Measurements from ENCODE around the gene CERK. TPM values are rescaled to one million over a fixed set of nuclear protein-coding genes. Genes with fewer than 3 reads are reported as not detected.

Gene CERK
- total RNA-seq, 1 donor from 2014 or later, result 103 TPM

- no peak for DNase-seq (ENCODE audit: low read depth, low spot score)
Observed at GRCh38 chr22:46663436-46664100, 74.5 kb downstream of the CERK start.

- DNase-seq (ENCODE audit: low read depth, low spot score), result no peak
Observed at GRCh38 chr22:46663001-46663400, 75.1 kb downstream of the CERK start.

GRCh38 chr22:46662226-46662625, 75.8 kb downstream of the CERK start:
- DNase-seq (ENCODE audit: low read depth, low spot score), result no peak

- DNase-seq (ENCODE audit: low read depth, low spot score), result no peak
Observed at GRCh38 chr22:46661221-46661851, 76.7 kb downstream of the CERK start.

GRCh38 chr22:46660604-46661201, 77.3 kb downstream of the CERK start:
- DNase-seq (ENCODE audit: low read depth, low spot score), result no peak

- DNase-seq (ENCODE audit: low read depth, low spot score), result no peak
Observed at GRCh38 chr22:46659791-46660186, 78.3 kb downstream of the CERK start.

- no peak for DNase-seq (ENCODE audit: low read depth, low spot score)
Observed at GRCh38 chr22:46659059-46659790, 78.8 kb downstream of the CERK start.

GRCh38 chr22:46657996-46658947, 79.8 kb downstream of the CERK start:
- no peak for DNase-seq (ENCODE audit: low read depth, low spot score)

GRCh38 chr22:46657655-46657953, 80.4 kb downstream of the CERK start:
- no peak for DNase-seq (ENCODE audit: low read depth, low spot score)

- DNase-seq (ENCODE audit: low read depth, low spot score), result no peak
Observed at GRCh38 chr22:46656856-46657654, 81.0 kb downstream of the CERK start.

GRCh38 chr22:46655861-46656608, 82.0 kb downstream of the CERK start:
- no peak for DNase-seq (ENCODE audit: low read depth, low spot score)

GRCh38 chr22:46654927-46655595, 83.0 kb downstream of the CERK start:
- no peak for DNase-seq (ENCODE audit: low read depth, low spot score)

GRCh38 chr22:46654426-46654825, 83.6 kb downstream of the CERK start:
- no peak for DNase-seq (ENCODE audit: low read depth, low spot score)

GRCh38 chr22:46653596-46653995, 84.5 kb downstream of the CERK start:
- no peak for DNase-seq (ENCODE audit: low read depth, low spot score)

GRCh38 chr22:46652847-46653331, 85.2 kb downstream of the CERK start:
- DNase-seq (ENCODE audit: low read depth, low spot score), result no peak

- DNase-seq (ENCODE audit: low read depth, low spot score), result no peak
Observed at GRCh38 chr22:46652081-46652846, 85.8 kb downstream of the CERK start.

- no peak for DNase-seq (ENCODE audit: low read depth, low spot score)
Observed at GRCh38 chr22:46651316-46651715, 86.7 kb downstream of the CERK start.
